ENCODE results near the gene DCAF17. TPM values are rescaled to one million over a fixed set of nuclear protein-coding genes. Genes with fewer than 3 reads are reported as not detected.
"Not testable (repeated sequence)": the region's sequence is repeated elsewhere in the genome, so short reads cannot be mapped to it uniquely, and the experiment has no call there.

The DCAF17 gene
- total and polyA plus RNA-seq, 10 donors: 3.0 to 36.5 (median 19.1) TPM

GRCh38 chr2:171411791-171412483, 22.1 kb upstream of the DCAF17 start:
- intact Hi-C loops (cut with DNase I; ENCODE audit: low total_unique reads): no loop called here
- TF ChIP-seq POLR2A (IDR thresholded peaks at IDR 0.05) (no peak), POLR2AphosphoS5 (IDR thresholded peaks at IDR 0.05) (no peak), CTCF (IDR thresholded peaks at IDR 0.05 in 8 of 11, conservative IDR thresholded peaks at IDR 0.05 in 3 of 11) (no peak)
- Histone ChIP-seq H3K4me1 (peaks cover 0 to 33% (median 5%) of the 10 kb centered on the region in 6 donors), H3K36me3 (no peaks in the 10 kb centered on the region), H3K27ac (no peak overlapping the region), H3K9me3 (no peaks in the 10 kb centered on the region), H3K4me3 (no peak overlapping the region), H3K27me3 (replicated peaks in 1 of 7) (no peaks in the 10 kb centered on the region)
- no peak for DNase-seq
- WGBS, 5 donors: 77 to 93% (median 84%) methylated on average over 2 of the region's 2 CpGs

- Histone ChIP-seq H3K27ac (no peak overlapping the region), H3K4me3 (no peak overlapping the region), H3K27me3 (replicated peaks in 1 of 7) (no peaks in the 10 kb centered on the region), H3K4me1 (peaks cover 0 to 26% (median 5%) of the 10 kb centered on the region in 6 donors), H3K9me3 (no peaks in the 10 kb centered on the region), H3K36me3 (no peaks in the 10 kb centered on the region)
- intact Hi-C loops (cut with DNase I; ENCODE audit: low total_unique reads): no loop called here
- WGBS, 5 donors: 72 to 89% (median 74%) methylated on average over 2 of the region's 2 CpGs
- no peak for DNase-seq
- TF ChIP-seq POLR2AphosphoS5 (IDR thresholded peaks at IDR 0.05) (no peak), CTCF (IDR thresholded peaks at IDR 0.05 in 8 of 11, conservative IDR thresholded peaks at IDR 0.05 in 3 of 11) (no peak), POLR2A (IDR thresholded peaks at IDR 0.05) (no peak)
Observed at GRCh38 chr2:171412571-171413175, 21.4 kb upstream of the DCAF17 start.

GRCh38 chr2:171414645-171415044, 19.4 kb upstream of the DCAF17 start:
- WGBS, 5 donors: 78 to 86% (median 85%) methylated on average over 4 of the region's 4 CpGs
- not testable (repeated sequence) for H3K36me3 ChIP-seq; H3K27me3 ChIP-seq (replicated peaks in 1 of 7); H3K4me3 ChIP-seq; H3K9me3 ChIP-seq; DNase-seq; H3K27ac ChIP-seq
- intact Hi-C loops (cut with DNase I; ENCODE audit: low total_unique reads): loop anchor here (5.0 kb wide), 1 partner anchor 252 kb away; the partner anchor contains the start of gene TLK1
- peaks cover 0 to 18% (median 5%) of the 10 kb centered on the region in 6 donors for H3K4me1 ChIP-seq

- Histone ChIP-seq H3K36me3 (no peaks in the 10 kb centered on the region), H3K27ac (peak overlapping the region in 6 of 8 donors; percentile 23 to 61 (median 44)), H3K9me3 (no peaks in the 10 kb centered on the region), H3K4me3 (no peak overlapping the region), H3K27me3 (replicated peaks in 1 of 7) (no peaks in the 10 kb centered on the region), H3K4me1 (peaks cover 0 to 20% (median 10%) of the 10 kb centered on the region in 6 donors)
- 32 to 39% (median 33%) methylated on average over 7 of the region's 7 CpGs for WGBS, 5 donors
- intact Hi-C loops (cut with DNase I; ENCODE audit: low total_unique reads): loop anchor here (2.0 to 5.0 kb wide), 2 partner anchors 254 to 443 kb away; partner anchors contain the start of gene TLK1
- peak; percentile 62 to 86 (median 80) for TF ChIP-seq CTCF (IDR thresholded peaks at IDR 0.05 in 8 of 11, conservative IDR thresholded peaks at IDR 0.05 in 3 of 11)
- TF ChIP-seq POLR2A (IDR thresholded peaks at IDR 0.05): no peak
- TF ChIP-seq POLR2AphosphoS5 (IDR thresholded peaks at IDR 0.05): peak in 1 of 3 donors; percentile 83
- DNase-seq: peak; percentile 92
Observed at GRCh38 chr2:171416009-171416926, 17.8 kb upstream of the DCAF17 start.

Data from spleen (tissue), 11 donors.